Panc1 (cell line): Measurements from ENCODE around the gene KCNH5. TPM values are rescaled to one million over a fixed set of nuclear protein-coding genes. Genes with fewer than 3 reads are reported as not detected.

ENCODE experiments used
- ATAC-seq: fragments of 200-7000 bp; cut with Tn5 transposase; 2 replicates; pipeline ENCODE4 v1.9.1; 2020; ENCODE audit warnings: mild to moderate bottlenecking, moderate library complexity
- BruUV-seq: library from RNA; stranded (reverse); fragments of 400-500 nt; replicated peaks from 2 replicates; lab custom pipeline; 2021; lab: Mats Ljungman, UMichigan
- CTCF ChIA-PET: fragments of 300-600 bp; sonication (Branson Sonifier 250); formaldehyde crosslinking; loops from one replicate; lab custom pipeline; 2022; ENCODE audit warnings: antibody characterized with exemption; lab: Charles Lee
- POLR2A ChIA-PET: fragments of 300-600 bp; sonication (Branson Sonifier 250); formaldehyde crosslinking; loops from one replicate; lab custom pipeline; 2022; ENCODE audit warnings: antibody characterized with exemption; lab: Charles Lee
- DNase-seq: peaks from one replicate; pipeline ENCODE4 v3.0.0-alpha.2; 2010; ENCODE audit warnings: low read depth, low spot score
- H3K27ac ChIP-seq: 2 replicates; pipeline ENCODE4 v1.5.1; 2011; ENCODE audit warnings: mild to moderate bottlenecking, low read length, inconsistent platforms
- H3K27me3 ChIP-seq: fragments of 200-500 bp; sonication (Bioruptor generic); 2 replicates; pipeline ENCODE4 v1.6.0; 2014; ENCODE audit warnings: low read length, inconsistent platforms; ENCODE audit not compliant: control insufficient read depth, insufficient read depth
- H3K36me3 ChIP-seq: fragments of 200-500 bp; sonication (Bioruptor generic); 2 replicates; pipeline ENCODE4 v1.5.1; 2014; ENCODE audit warnings: inconsistent platforms, mild to moderate bottlenecking, low read length, moderate library complexity; ENCODE audit not compliant: control insufficient read depth, insufficient read depth
- H3K4me1 ChIP-seq: 2 replicates; pipeline ENCODE4 v1.5.1; 2011; ENCODE audit warnings: inconsistent platforms, mild to moderate bottlenecking, low read length, moderate library complexity; ENCODE audit not compliant: control insufficient read depth, insufficient read depth
- H3K4me3 ChIP-seq, 2 experiments: 2 replicates each; pipeline ENCODE4 v1.5.1; 2011 to 2012; ENCODE audit warnings: low read depth in 2 of 2, low read length in 2 of 2, mild to moderate bottlenecking in 2 of 2, inconsistent platforms in 1 of 2, moderate library complexity in 1 of 2
- H3K9me3 ChIP-seq: fragments of 200-500 bp; sonication (Bioruptor generic); 2 replicates; pipeline ENCODE4 v1.5.1; 2014; ENCODE audit warnings: low read depth, mild to moderate bottlenecking, inconsistent platforms, low read length, moderate library complexity; ENCODE audit not compliant: control insufficient read depth, insufficient read depth
- POLR2AphosphoS5 ChIP-seq: IDR thresholded peaks from 2 replicates; pipeline ENCODE4 v1.6.1; 2012; ENCODE audit warnings: mild to moderate bottlenecking, low read depth, low read length, moderate library complexity
- SIN3A ChIP-seq: IDR thresholded peaks from 2 replicates; pipeline ENCODE4 v1.6.1; 2012; ENCODE audit warnings: low read depth, mild to moderate bottlenecking, low read length, moderate library complexity, borderline replicate concordance; ENCODE audit not compliant: insufficient read depth
- TCF7L2 ChIP-seq: IDR thresholded peaks from 2 replicates; pipeline ENCODE4 v1.6.1; 2011; ENCODE audit warnings: mild to moderate bottlenecking, low read depth, low read length, inconsistent platforms
- in situ Hi-C: cut with HindIII; loops from 2 replicates; pipeline ENCODE4 v1.10.0; 2016; ENCODE audit warnings: low sequenced_read_pairs, low pct_unique_long_range_greater_than_20kb
- intact Hi-C: fragments of 100-400 bp; cut with micrococcal nuclease; formaldehyde crosslinking; loops from one replicate; pipeline ENCODE4 v1.10.0; 2022; ENCODE audit not compliant: unreplicated experiment
- total RNA-seq: library from RNA; stranded (reverse); gene quantifications from one replicate; pipeline ENCODE4 v1.2.1, GENCODE V29; 2021; ENCODE audit not compliant: unreplicated experiment
- TF ChIP-seq, protein P1 (sequence below), 2 experiments: IDR thresholded peaks; 2 replicates each; pipeline ENCODE4 v1.6.1; 2011 to 2012; ENCODE audit warnings: low read depth in 2 of 2, control low read depth in 1 of 2, low read length in 1 of 2, mild to moderate bottlenecking in 1 of 2, moderate library complexity in 1 of 2; ENCODE audit not compliant: insufficient read depth in 1 of 2
- TF ChIP-seq, protein P2 (sequence below): fragments of 450-650 bp; IDR thresholded peaks from 2 replicates; pipeline ENCODE4 v1.5.1; 2017; ENCODE audit warnings: mild to moderate bottlenecking

Gene KCNH5
- total RNA-seq, 1 experiment from 2014 or later = not detected

DNA sequence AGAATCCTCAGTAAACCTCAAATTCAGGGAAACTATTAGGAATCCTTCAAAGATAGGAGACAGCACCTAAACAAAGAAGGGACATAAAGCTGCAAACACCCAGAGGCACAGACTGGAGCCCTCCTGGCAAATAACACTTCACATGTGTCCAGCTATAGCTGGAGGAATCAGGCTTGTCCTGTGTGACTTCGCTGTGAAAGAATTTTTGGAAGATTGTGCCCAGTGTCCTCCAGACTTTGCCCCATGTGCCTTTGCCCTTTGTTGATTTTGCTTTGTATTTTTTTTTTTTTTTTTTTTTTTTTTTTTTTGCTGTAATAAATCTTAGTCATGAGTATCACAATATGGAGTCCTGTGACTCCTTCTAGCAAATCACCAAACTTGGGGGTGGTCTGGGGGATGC, 136.8 kb downstream of the KCNH5 start:
- H3K4me3 ChIP-seq = no peak overlapping the region
- ATAC-seq = no peak
- H3K27ac ChIP-seq = no peak overlapping the region
- no TSS peak for BruUV-seq
- H3K36me3 ChIP-seq = no peaks in the 10 kb centered on the region
- ChIA-PET POLR2A (no interaction called here), CTCF (no interaction called here)
- intact Hi-C loops = no loop called here
- no peaks in the 10 kb centered on the region for H3K4me1 ChIP-seq
- DNase-seq = no peak
- in situ Hi-C loops = no loop called here
- TF ChIP-seq, protein P1, sequence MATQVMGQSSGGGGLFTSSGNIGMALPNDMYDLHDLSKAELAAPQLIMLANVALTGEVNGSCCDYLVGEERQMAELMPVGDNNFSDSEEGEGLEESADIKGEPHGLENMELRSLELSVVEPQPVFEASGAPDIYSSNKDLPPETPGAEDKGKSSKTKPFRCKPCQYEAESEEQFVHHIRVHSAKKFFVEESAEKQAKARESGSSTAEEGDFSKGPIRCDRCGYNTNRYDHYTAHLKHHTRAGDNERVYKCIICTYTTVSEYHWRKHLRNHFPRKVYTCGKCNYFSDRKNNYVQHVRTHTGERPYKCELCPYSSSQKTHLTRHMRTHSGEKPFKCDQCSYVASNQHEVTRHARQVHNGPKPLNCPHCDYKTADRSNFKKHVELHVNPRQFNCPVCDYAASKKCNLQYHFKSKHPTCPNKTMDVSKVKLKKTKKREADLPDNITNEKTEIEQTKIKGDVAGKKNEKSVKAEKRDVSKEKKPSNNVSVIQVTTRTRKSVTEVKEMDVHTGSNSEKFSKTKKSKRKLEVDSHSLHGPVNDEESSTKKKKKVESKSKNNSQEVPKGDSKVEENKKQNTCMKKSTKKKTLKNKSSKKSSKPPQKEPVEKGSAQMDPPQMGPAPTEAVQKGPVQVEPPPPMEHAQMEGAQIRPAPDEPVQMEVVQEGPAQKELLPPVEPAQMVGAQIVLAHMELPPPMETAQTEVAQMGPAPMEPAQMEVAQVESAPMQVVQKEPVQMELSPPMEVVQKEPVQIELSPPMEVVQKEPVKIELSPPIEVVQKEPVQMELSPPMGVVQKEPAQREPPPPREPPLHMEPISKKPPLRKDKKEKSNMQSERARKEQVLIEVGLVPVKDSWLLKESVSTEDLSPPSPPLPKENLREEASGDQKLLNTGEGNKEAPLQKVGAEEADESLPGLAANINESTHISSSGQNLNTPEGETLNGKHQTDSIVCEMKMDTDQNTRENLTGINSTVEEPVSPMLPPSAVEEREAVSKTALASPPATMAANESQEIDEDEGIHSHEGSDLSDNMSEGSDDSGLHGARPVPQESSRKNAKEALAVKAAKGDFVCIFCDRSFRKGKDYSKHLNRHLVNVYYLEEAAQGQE (IDR thresholded peaks at IDR 0.05; ENCODE audit: insufficient read depth in 1 of 2, low read depth in 2 of 2, low read length in 1 of 2) = no peak
- TF ChIP-seq TCF7L2 (no peak), POLR2AphosphoS5 (no peak), SIN3A (no peak)
- TF ChIP-seq, protein P2, sequence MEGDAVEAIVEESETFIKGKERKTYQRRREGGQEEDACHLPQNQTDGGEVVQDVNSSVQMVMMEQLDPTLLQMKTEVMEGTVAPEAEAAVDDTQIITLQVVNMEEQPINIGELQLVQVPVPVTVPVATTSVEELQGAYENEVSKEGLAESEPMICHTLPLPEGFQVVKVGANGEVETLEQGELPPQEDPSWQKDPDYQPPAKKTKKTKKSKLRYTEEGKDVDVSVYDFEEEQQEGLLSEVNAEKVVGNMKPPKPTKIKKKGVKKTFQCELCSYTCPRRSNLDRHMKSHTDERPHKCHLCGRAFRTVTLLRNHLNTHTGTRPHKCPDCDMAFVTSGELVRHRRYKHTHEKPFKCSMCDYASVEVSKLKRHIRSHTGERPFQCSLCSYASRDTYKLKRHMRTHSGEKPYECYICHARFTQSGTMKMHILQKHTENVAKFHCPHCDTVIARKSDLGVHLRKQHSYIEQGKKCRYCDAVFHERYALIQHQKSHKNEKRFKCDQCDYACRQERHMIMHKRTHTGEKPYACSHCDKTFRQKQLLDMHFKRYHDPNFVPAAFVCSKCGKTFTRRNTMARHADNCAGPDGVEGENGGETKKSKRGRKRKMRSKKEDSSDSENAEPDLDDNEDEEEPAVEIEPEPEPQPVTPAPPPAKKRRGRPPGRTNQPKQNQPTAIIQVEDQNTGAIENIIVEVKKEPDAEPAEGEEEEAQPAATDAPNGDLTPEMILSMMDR = no peak
- no peaks in the 10 kb centered on the region for H3K27me3 ChIP-seq
- no peaks in the 10 kb centered on the region for H3K9me3 ChIP-seq

DNA sequence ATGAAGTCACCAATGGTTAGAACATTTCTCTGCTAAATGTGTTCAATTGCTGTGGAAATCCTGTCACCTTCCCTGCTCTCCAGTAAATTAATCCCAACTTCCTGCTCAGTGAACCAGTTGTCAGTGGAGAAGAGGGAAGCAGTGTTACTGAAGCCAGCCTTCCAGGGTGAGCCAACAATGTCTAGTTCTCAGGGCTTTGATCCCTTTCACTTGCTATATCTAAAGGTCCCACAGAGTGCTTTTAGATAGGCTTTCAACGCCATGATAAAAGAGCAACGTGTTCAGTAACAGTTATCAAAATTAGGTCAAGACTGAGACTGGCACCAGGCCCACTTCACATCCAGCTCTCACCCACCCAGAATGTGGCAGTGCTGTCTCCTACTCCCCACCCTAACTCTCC, 139.7 kb downstream of the KCNH5 start:
- ATAC-seq = no peak
- intact Hi-C loops = no loop called here

More for the DNA sequence above, 139.7 kb downstream of the KCNH5 start:
- TF ChIP-seq POLR2AphosphoS5 = no peak
- TF ChIP-seq, protein P1 (IDR thresholded peaks at IDR 0.05; ENCODE audit: insufficient read depth in 1 of 2, low read depth in 2 of 2, low read length in 1 of 2) = no peak
- TF ChIP-seq, protein P2 = no peak
- no peak for TF ChIP-seq SIN3A
- TF ChIP-seq TCF7L2 = no peak
- no peak overlapping the region for H3K27ac ChIP-seq
- ChIA-PET POLR2A (no interaction called here), CTCF (no interaction called here)
- no TSS peak for BruUV-seq
- no peak overlapping the region for H3K4me3 ChIP-seq
- no peaks in the 10 kb centered on the region for H3K9me3 ChIP-seq
- no peak for DNase-seq
- in situ Hi-C loops = no loop called here
- no peaks in the 10 kb centered on the region for H3K4me1 ChIP-seq
- no peaks in the 10 kb centered on the region for H3K27me3 ChIP-seq
- no peaks in the 10 kb centered on the region for H3K36me3 ChIP-seq
